GM19372 (cell line): Measurements from ENCODE around the gene CNN1.
"Not testable (repeated sequence)": the region's sequence is repeated elsewhere in the genome, so short reads cannot be mapped to it uniquely, and the experiment has no call there.

ENCODE experiments used
- ATAC-seq: cut with Tn5 transposase; IDR thresholded peaks from one replicate; pipeline ENCODE4 v1.9.1; 2021; ENCODE audit warnings: mild to moderate bottlenecking, low read depth, moderate library complexity; ENCODE audit not compliant: unreplicated experiment

CNN1 gene

DNA sequence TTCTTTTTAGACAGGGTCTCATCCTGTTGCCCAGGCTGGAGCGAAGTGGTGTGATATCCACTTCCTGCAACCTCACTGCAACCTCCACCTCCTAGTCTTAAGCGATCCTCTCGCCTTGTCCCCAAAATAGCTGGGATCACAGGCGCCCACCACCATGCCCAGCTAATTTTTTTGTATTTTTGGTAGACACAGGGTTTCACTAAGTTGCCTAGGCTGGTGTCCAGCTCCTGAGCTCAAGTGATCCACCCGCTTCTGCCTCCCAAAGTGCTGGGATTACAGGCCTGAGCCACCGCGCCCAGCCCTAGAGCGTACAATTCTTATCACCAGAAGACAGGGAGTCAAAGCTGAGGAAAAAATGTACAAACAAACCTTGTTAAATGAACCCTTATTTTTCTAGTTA, 24.9 kb downstream of the CNN1 start:
- ATAC-seq = no peak

- ATAC-seq = not testable (repeated sequence)
These were observed 25.6 kb downstream of the CNN1 start for GRCh38 chr19:11564082-11564807.

DNA sequence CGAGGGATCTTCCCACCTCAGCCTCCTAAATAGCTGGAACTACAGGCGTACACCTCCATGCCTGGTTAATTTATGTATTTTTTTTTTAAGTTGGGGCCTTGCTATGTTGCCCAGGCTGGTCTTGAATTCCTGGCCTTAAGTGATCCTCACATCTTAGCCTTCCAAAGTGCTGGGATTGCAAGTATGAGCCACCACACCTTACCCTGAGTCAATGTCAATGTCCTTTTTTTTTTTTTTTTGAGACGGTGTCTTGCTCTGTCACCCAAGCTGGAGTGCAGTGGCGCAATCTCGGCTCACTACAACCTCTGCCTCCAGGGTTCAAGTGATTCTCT, 27.0 kb downstream of the CNN1 start:
- ATAC-seq = not testable (repeated sequence)

DNA sequence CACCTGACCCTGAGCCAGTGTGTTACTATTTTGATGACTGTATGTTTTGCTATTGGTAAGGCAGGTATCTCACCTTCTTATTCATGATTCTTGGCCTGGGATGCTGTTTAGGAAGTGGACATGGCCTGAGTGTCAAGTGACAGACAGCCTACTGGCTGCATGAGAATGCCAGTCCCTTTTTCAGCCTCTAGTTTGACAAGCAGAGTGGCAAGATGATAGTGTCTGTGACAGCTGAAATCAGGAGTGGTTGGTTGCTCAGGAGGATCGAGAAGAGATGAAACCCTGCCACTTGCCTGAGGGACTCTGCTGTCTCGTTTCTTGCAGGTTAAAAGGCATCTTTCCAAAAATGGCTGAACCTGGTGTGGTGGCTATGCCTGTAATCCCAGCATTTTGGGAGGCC, 27.5 kb downstream of the CNN1 start:
- no peak for ATAC-seq

DNA sequence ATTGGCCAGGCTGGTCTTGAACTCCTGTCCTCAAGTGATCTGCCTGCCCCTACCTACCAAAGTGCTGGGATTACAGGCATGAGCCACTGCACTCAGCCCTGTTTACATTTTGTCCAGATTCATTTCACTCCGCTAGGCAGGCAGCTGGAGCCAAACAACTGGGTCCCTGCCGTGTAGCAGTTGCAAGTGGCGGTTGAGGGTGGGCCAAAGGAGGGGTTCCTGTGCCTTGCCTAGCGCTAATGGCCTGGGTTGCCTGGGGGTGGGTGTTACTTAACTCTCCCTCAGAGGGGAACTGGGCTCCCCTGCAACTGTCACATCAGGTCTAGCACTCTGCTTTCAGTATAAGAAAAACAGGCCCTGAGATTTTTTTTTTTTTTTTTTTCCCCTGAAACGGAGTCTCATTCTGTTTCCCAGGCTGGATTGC, 31.4 kb downstream of the CNN1 start:
- no peak for ATAC-seq

DNA sequence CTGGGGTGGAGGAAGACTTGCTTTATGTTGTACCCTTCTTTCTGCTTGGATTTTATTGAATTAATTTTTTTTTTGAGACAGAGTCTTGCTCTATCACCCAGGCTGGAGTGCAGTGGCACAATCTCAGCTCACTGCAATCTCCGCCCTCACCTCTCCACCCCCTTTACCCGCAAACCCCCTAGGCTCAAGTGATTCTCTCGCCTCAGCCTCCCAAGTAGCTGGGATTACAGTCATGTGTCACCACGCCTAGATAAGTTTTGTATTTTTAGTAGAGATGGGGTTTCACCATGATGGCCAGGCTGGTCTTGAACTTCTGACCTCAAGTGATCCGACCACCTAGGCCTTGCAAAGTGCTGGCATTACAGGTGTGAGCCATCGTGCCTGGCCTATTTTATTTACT, 34.7 kb downstream of the CNN1 start:
- ATAC-seq = not testable (repeated sequence)

DNA sequence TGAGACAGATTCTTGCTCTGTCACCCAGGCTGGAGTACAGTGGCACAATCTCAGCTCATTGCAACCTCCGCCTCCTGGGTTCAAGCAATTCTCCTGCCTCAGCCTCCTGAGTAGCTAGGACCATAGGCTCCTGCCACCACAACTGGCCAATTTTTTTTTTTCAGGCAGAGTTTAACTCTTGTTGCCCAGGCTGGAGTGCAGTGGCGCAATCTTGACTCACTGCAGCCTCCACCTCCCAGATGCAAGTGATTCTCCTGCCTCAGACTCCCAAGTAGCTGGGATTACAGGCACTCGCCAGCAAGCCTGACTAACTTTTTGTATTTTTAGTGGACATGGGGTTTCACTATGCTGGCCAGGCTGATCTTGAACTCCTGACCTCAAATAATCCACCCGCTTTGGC, 35.1 kb downstream of the CNN1 start:
- not testable (repeated sequence) for ATAC-seq

- ATAC-seq = no peak
These were observed 36.0 kb downstream of the CNN1 start for GRCh38 chr19:11574689-11575088.

DNA sequence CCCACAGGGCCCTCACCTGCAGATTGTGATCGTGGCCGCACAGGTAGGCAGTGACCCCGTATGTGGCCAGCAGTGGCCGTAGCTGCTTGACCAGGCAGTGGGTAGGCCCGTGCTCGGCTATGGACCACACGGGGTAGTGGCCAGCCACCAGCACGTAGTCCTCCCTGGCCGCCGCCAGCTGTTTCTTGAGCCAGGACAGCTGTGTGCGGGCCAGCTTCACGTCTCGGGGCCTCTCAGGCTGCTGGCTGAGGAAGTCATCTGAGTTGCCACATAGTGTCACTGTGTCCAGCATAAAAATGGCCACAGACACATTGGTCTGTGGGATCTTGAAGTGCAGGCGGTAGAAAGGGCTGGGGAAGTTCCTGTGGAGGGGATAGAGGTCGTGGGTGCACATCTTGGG, 37.6 kb downstream of the CNN1 start:
- ATAC-seq = no peak

- ATAC-seq = no peak
These were observed 39.0 kb downstream of the CNN1 start, which contains the start of gene ACP5 for GRCh38 chr19:11577451-11578257. TSS of gene ACP5 (minus strand) at chr19:11577645. CDS start at chr19:11577317, 328 bp downstream.

GRCh38 chr19:11578258-11579142, 39.8 kb downstream of the CNN1 start:
- ATAC-seq = no peak

DNA sequence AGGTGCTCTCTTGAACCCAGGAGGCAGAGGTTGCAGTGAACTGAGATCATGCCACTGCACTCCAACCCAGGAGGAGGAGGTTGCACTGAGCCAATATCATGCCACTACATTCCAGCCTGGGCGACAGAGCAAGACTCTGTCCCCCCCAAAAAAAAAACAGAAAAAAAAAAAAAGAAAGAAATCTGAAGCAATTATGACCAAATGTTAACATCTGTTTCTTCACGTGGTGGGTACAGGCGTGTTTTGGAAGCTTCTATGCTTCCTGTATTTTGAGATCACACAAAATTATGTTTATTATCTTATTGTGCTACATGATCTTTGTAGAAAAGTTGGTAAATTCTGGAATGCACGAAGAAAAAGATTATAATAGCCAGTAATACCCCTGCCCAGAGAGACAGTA, 41.5 kb downstream of the CNN1 start:
- ATAC-seq = no peak

DNA sequence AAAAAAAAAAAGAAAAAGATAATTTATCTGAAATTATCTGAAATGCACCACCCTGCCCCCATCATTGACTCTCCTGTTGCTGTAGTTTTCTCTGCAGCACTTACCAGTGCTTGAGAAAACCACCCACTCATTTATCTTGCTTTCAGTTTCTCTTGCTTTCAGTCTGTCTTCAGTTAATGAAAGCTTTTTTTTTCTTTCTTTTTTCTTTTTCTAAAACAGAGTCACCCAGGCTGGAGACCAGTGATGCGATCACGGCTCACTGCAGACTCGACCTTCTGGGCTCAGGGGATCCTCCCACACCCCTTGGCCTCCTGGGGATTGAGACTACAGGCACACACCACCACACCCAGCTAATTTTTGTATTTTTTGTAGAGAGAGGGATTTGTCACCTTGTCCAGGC, 43.1 kb downstream of the CNN1 start:
- ATAC-seq = peak; percentile 69

- no peak for ATAC-seq
These were observed 47.7 kb downstream of the CNN1 start for GRCh38 chr19:11586331-11586730.

DNA sequence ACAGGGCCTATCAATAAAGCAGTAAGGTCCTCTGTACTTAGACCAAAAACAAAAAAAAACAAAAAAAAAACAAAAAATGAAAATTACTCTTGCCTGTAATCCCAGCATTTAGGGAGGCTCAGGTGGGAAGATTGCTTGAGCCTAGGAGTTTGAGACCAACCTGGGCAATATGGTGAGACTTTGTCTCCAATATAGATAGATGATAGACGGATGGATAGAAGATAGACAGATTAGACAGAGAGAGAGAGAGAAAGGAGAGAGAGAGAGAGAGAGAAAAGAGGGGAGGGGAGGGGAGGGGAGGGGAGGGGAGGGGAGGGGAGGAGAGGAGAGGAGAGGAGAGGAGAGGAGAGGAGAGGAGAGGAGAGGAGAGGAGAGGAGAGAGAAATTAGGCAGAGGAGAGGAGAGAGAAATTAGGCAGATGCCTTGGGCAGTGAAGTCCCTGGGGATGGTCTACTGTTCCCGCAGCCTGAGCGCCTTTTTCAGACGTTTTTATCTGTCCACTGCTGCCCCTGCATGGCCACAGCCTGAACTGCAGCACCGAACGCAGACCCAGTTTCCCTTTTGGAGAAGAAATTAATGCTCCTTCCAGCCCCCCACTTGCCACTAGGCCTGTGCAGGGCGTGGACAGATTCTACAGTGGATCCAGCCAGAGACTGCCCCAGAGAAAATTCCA, 48.8 kb downstream of the CNN1 start:
- no peak for ATAC-seq

- no peak for ATAC-seq
These were observed 49.5 kb downstream of the CNN1 start for GRCh38 chr19:11587975-11588631.

- no peak for ATAC-seq
These were observed 55.4 kb downstream of the CNN1 start for GRCh38 chr19:11594084-11594483.

DNA sequence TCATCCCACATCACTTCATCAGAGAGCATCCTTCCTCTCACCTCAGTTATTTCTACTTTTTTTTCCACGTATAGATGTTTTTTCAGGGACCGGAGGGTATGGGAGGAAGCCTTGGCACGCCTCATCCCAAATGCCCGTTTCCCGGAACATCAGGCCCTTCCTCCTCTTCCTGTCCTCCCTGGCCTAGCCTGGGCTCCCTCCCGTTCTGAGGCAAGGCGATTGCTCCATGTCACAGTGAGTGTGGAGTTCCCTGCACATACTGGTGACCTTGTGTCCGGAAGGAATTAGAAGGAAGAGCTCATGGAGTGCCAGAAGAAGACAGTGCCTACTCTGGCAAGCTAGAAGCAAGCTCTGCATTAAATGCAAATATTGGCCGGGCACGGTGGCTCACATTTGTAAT, 57.5 kb downstream of the CNN1 start:
- ATAC-seq = no peak

- ATAC-seq = peak; percentile 99
These were observed 58.8 kb downstream of the CNN1 start, which contains the start of gene ZNF627 for GRCh38 chr19:11597202-11598102. TSS of gene ZNF627 (plus strand) at chr19:11597483. CDS start at chr19:11597628, 145 bp downstream.
